K562 (cell line): ENCODE measurements around the gene AGRP. TPM values are rescaled to one million over a fixed set of nuclear protein-coding genes. Genes with fewer than 3 reads are reported as not detected.

Source experiments
- ATF3 ChIP-seq, 2 experiments: fragments of 450-650 bp in 1 of 2; sonication (generic) in 1 of 2; formaldehyde crosslinking in 1 of 2; IDR thresholded peaks in 1 of 2; conservative IDR thresholded peaks in 1 of 2; 2 replicates each; pipeline versions ENCODE4 v1.6.1 to v1.8.1; 2016 to 2023; ENCODE audit warnings: mild to moderate bottlenecking in 2 of 2, moderate library complexity in 2 of 2, inconsistent platforms in 1 of 2, missing genetic modification reagents in 1 of 2
- CHCHD3 ChIP-seq: fragments of 250-450 bp; sonication (Bioruptor Pico); IDR thresholded peaks from 2 replicates; pipeline ENCODE4 v2.1.2; 2022; ENCODE audit warnings: mild to moderate bottlenecking
- FOXA1 ChIP-seq: fragments of 450-650 bp; IDR thresholded peaks from 2 replicates; pipeline ENCODE4 v1.6.1; 2016; ENCODE audit warnings: mild to moderate bottlenecking, borderline replicate concordance
- KLF10 ChIP-seq: fragments of 250-450 bp; sonication (Bioruptor Pico); IDR thresholded peaks from 2 replicates; pipeline ENCODE4 v1.6.1; 2021; ENCODE audit warnings: matching md5 sums
- RBFOX2 ChIP-seq: fragments of 200-400 bp; formaldehyde crosslinking; IDR thresholded peaks from 2 replicates; pipeline ENCODE4 v1.6.1; 2017; ENCODE audit warnings: low read depth, mild to moderate bottlenecking, low read length, moderate library complexity
- TCF3 ChIP-seq: sonication (generic); formaldehyde crosslinking; IDR thresholded peaks from 2 replicates; pipeline ENCODE4 v1.4.0; 2020; ENCODE audit warnings: mild to moderate bottlenecking, missing genetic modification reagents
- XRCC3 ChIP-seq: fragments of 450-650 bp; IDR thresholded peaks from 2 replicates; pipeline ENCODE4 v1.6.1; 2017; ENCODE audit warnings: mild to moderate bottlenecking, moderate library complexity
- ZNF133 ChIP-seq: fragments of 250-450 bp; sonication (Bioruptor Pico); IDR thresholded peaks from 2 replicates; pipeline ENCODE4 v1.4.0; 2020; ENCODE audit warnings: mild to moderate bottlenecking
- ZNF699 ChIP-seq: fragments of 250-450 bp; sonication (Bioruptor Pico); IDR thresholded peaks from 2 replicates; pipeline ENCODE4 v1.8.0; 2021; ENCODE audit warnings: mild to moderate bottlenecking, moderate library complexity; ENCODE audit not compliant: insufficient replicate concordance
- ZNF79 ChIP-seq: fragments of 250-450 bp; sonication (Bioruptor Pico); IDR thresholded peaks from 2 replicates; pipeline ENCODE4 v1.4.0; 2020; ENCODE audit warnings: low read depth, mild to moderate bottlenecking, moderate library complexity
- polyA plus RNA-seq, 8 experiments: library from polyadenylated mRNA; depleted of rRNA in 4 of 8; stranded (reverse) in 5 of 8; unstranded in 3 of 8; fragments of >200 nt; fragmentation: Nextera tagmentation in 2 of 8; fragmentation: Illumina TruSeq in 1 of 8; extraction: Ambion mirVana in 2 of 8; extraction: Trizol in 1 of 8; gene quantifications; 2 replicates each; pipeline versions ENCODE4 v1.2.1 to v1.2.3, GENCODE V29; 2011 to 2014; ENCODE audit warnings: inconsistent platforms in 1 of 8, missing spikeins in 1 of 8
- total RNA-seq, 7 experiments: library from RNA; depleted of rRNA in 6 of 7; stranded (reverse); fragments of >200 nt in 6 of 7; fragmentation: Illumina TruSeq in 2 of 7; extraction: Trizol in 2 of 7; gene quantifications; 2 replicates each; pipeline versions ENCODE4 v1.2.1 to v1.2.3, GENCODE V29; 2011 to 2021; ENCODE audit warnings: low replicate concordance in 1 of 7

The AGRP gene
- total and polyA plus RNA-seq, 9 of the 15 experiments (the other 6 are each of a cell fraction or from before 2014, with no cell fraction given): not detected

DNA sequence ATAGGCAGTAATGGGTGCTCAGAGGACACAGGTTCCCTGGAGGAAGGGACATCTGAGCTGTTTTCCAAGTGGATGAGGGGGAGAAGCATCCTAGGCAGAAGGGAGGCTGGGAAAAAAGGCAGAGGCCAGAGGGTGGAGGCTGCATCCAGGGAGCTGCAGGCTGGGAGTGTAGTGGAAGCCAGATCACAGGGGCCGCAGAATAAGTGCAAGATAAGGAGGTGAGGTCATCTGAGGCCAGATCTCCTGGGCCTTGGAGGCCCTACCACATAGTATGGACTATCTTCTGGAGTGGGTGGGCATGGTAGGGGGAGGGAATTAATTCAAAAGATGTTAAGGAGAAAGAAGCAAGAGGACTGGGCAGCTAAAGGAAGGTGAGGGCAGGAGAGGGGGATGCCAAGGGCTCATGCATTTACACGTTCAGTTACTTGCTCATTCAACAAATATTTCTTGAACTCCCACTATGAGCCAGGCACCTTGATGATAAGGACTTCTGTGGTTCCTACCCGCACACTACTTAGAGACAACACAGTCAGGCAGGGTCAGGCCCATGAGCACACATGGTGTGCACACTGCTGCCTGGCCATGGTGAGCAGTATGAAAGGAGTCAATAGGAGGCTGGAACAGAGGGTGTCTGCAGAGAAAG lies 42.9 kb upstream of the AGRP start (continued):
- TF ChIP-seq TCF3 (CRISPR knock-in tag): peak; percentile 62
- no peak for TF ChIP-seq ZNF79 (CRISPR knock-in tag)
- no peak for TF ChIP-seq ZNF699
- TF ChIP-seq CHCHD3 (CRISPR knock-in tag): no peak
- TF ChIP-seq RBFOX2: no peak
- peak; percentile 80 for TF ChIP-seq ATF3 (IDR thresholded peaks at IDR 0.05)
- no peak for TF ChIP-seq ATF3 (CRISPR knock-in tag; conservative IDR thresholded peaks at IDR 0.05)
- TF ChIP-seq KLF10 (CRISPR knock-in tag): no peak
- TF ChIP-seq ZNF133 (CRISPR knock-in tag): no peak
- no peak for TF ChIP-seq XRCC3
- TF ChIP-seq FOXA1: no peak
